ENCODE measurements around the gene TERF2IP. TPM values are rescaled to one million over a fixed set of nuclear protein-coding genes. Genes with fewer than 3 reads are reported as not detected.

The TERF2IP gene
- total and polyA plus RNA-seq, 9 of the 15 experiments (the other 6 are each of a cell fraction or from before 2014, with no cell fraction given) = 14.5 to 64.2 (median 47.0) TPM

- CTCF ChIA-PET (ENCODE audit: low intra/inter-chr PET ratio) = no interaction called here
- no TSS peak for BruUV-seq (replicated peaks)
- Histone ChIP-seq H3K4me1 (replicated peaks in 1 of 2; ENCODE audit: control insufficient read depth in 2 of 2, insufficient read depth in 2 of 2, low read length in 2 of 2) (no peaks in the 10 kb centered on the region), H3K79me2 (ENCODE audit: control insufficient read depth, insufficient read depth, low read length) (no peaks in the 10 kb centered on the region), H3K4me3 (no peak overlapping the region), H3K4me2 (ENCODE audit: insufficient read depth, low read length) (no peak overlapping the region), H3K36me3 (ENCODE audit: control insufficient read depth, insufficient read depth, low read length) (no peaks in the 10 kb centered on the region), H2AFZ (ENCODE audit: low read depth, low read length) (no peak overlapping the region), H4K20me1 (replicated peaks; ENCODE audit: control insufficient read depth, insufficient read depth, low read length) (no peaks in the 10 kb centered on the region), H3K27me3 (ENCODE audit: control insufficient read depth in 2 of 2, insufficient read depth in 2 of 2, low read length in 2 of 2) (peaks cover 4 to 8% of the 10 kb centered on the region in 2 experiments; a peak in 2 of 5 replicates), H3K27ac (ENCODE audit: extremely low read depth, low read depth, low read length) (no peak overlapping the region), H3K9me1 (ENCODE audit: control insufficient read depth, insufficient read depth, low read length) (no peaks in the 10 kb centered on the region), H3K9me3 (replicated peaks; ENCODE audit: control insufficient read depth, insufficient read depth, low read depth, low read length) (no peaks in the 10 kb centered on the region), H3K9ac (ENCODE audit: insufficient read depth in 1 of 2, low read depth in 2 of 2, low read length in 2 of 2) (no peak overlapping the region)
- DNase-seq (ENCODE audit: extremely low read depth in 1 of 4, low spot score in 3 of 4) = no peak
- POLR2A ChIA-PET = no interaction called here
- intact Hi-C loops (cut with micrococcal nuclease) (no loop called here), in situ Hi-C loops (cut with MboI) (no loop called here)
- no peak for FAIRE-seq
- no peak for ATAC-seq
- TF ChIP-seq CTBP1 (IDR thresholded peaks at IDR 0.05; ENCODE audit: borderline replicate concordance) = no peak
- no peak for TF ChIP-seq SIX5 (IDR thresholded peaks at IDR 0.05; ENCODE audit: borderline replicate concordance in 1 of 2, insufficient read depth in 1 of 2, low read depth in 1 of 2, low read length in 2 of 2)
- TF ChIP-seq TFAP4 (CRISPR knock-in tag; IDR thresholded peaks at IDR 0.05; ENCODE audit: borderline replicate concordance) = no peak
- no peak for TF ChIP-seq BRD4 (IDR thresholded peaks at IDR 0.05)
Measured at GRCh38 chr16:75667503-75667902, 19.9 kb downstream of the TERF2IP start.

- Histone ChIP-seq H3K4me3 (no peak within 1 kb of the TSS), H3K9me1 (ENCODE audit: control insufficient read depth, insufficient read depth, low read length) (no peaks in the 10 kb centered on the region), H3K27ac (ENCODE audit: extremely low read depth, low read depth, low read length) (no peak within 1 kb of the TSS), H3K9me3 (replicated peaks; ENCODE audit: control insufficient read depth, insufficient read depth, low read depth, low read length) (no peaks in the 10 kb centered on the region), H3K4me1 (replicated peaks in 1 of 2; ENCODE audit: control insufficient read depth in 2 of 2, insufficient read depth in 2 of 2, low read length in 2 of 2) (no peaks in the 10 kb centered on the region), H3K79me2 (ENCODE audit: control insufficient read depth, insufficient read depth, low read length) (no peaks in the 10 kb centered on the region), H2AFZ (ENCODE audit: low read depth, low read length) (no peak within 1 kb of the TSS), H3K9ac (ENCODE audit: insufficient read depth in 1 of 2, low read depth in 2 of 2, low read length in 2 of 2) (no peak within 1 kb of the TSS), H4K20me1 (replicated peaks; ENCODE audit: control insufficient read depth, insufficient read depth, low read length) (no peaks in the 10 kb centered on the region), H3K36me3 (ENCODE audit: control insufficient read depth, insufficient read depth, low read length) (no peaks in the 10 kb centered on the region), H3K27me3 (ENCODE audit: control insufficient read depth in 2 of 2, insufficient read depth in 2 of 2, low read length in 2 of 2) (peaks cover under 1 to 17% of the 10 kb centered on the region in 2 experiments; a peak in 4 of 5 replicates), H3K4me2 (ENCODE audit: insufficient read depth, low read length) (no peak within 1 kb of the TSS)
- no TSS peak for BruUV-seq (replicated peaks)
- ATAC-seq (no peak), FAIRE-seq (no peak), DNase-seq (ENCODE audit: extremely low read depth in 1 of 4, low spot score in 3 of 4) (no peak)
- POLR2A ChIA-PET = interaction anchor here (1.0 to 1.9 kb wide), 4 partner anchors 15 to 32 kb away, joined by 3 to 8 read pairs (median 4); no protein-coding TSS in a partner anchor
- intact Hi-C loops (cut with micrococcal nuclease) = no loop called here
- WGBS (ENCODE audit: insufficient coverage, low coverage, missing lambda C conversion rate) = 6% methylated on average over 4 of the region's 4 CpGs
- in situ Hi-C loops (cut with MboI) = no loop called here
- CTCF ChIA-PET (ENCODE audit: low intra/inter-chr PET ratio) = no interaction called here
- TF ChIP-seq PBX2 (CRISPR knock-in tag; IDR thresholded peaks at IDR 0.05; ENCODE audit: low read depth) (no peak), PBX2 (tag; conservative IDR thresholded peaks at IDR 0.05; ENCODE audit: low read depth) (no peak), ZNF384 (IDR thresholded peaks at IDR 0.05; ENCODE audit: low read depth, low read length) (no peak), RHOXF2B (CRISPR knock-in tag; conservative IDR thresholded peaks at IDR 0.05) (no peak)
Measured at GRCh38 chr16:75676909-75677308, 29.3 kb downstream of the TERF2IP start, which contains the start of gene CPHXL2. CPHXL2 (minus strand) TSS chr16:75677009; CDS start chr16:75676999, 10 bp downstream.

All from K562 (cell line).